Activated B cell treated with CpG ODN at 0.5 μM for 24 hours (primary cell): ENCODE results near the gene RALGAPA2. TPM values are rescaled to one million over a fixed set of nuclear protein-coding genes. Genes with fewer than 3 reads are reported as not detected.

Experiments
- ATAC-seq: fragments of 200-7000 bp; cut with Tn5 transposase; one replicate; pipeline ENCODE4 v1.10.0; 2021; ENCODE audit warnings: low read depth, mild to moderate bottlenecking, moderate library complexity
- CTCF ChIA-PET: fragments of 350-600 bp; sonication (Branson Sonifier 250); formaldehyde crosslinking; loops from one replicate; lab custom pipeline; 2021; ENCODE audit warnings: antibody characterized with exemption; lab: Charles Lee
- POLR2A ChIA-PET: fragments of 350-600 bp; sonication (Branson Sonifier 250); formaldehyde crosslinking; loops from one replicate; lab custom pipeline; 2021; ENCODE audit warnings: antibody characterized with exemption; lab: Charles Lee
- DNase-seq: peaks from one replicate; pipeline ENCODE4 v3.0.0; 2022
- H3K27ac Mint-ChIP-seq: one replicate; pipeline ENCODE4 v1.8.0; 2020; ENCODE audit warnings: mixed read lengths
- H3K27me3 Mint-ChIP-seq: one replicate; pipeline ENCODE4 v1.8.0; 2021; ENCODE audit warnings: mixed read lengths
- H3K36me3 Mint-ChIP-seq: one replicate; pipeline ENCODE4 v1.8.0; 2021; ENCODE audit warnings: low read depth, mixed read lengths
- H3K4me1 Mint-ChIP-seq: one replicate; pipeline ENCODE4 v1.8.0; 2021; ENCODE audit warnings: mixed read lengths
- H3K4me3 Mint-ChIP-seq: one replicate; pipeline ENCODE4 v1.8.0; 2020; ENCODE audit warnings: mild to moderate bottlenecking, mixed read lengths
- H3K9me3 Mint-ChIP-seq: one replicate; pipeline ENCODE4 v1.8.0; 2020; ENCODE audit warnings: mixed read lengths
- CTCF ChIP-seq: fragments of 200-600 bp; IDR thresholded peaks from one replicate; pipeline ENCODE4 v1.8.0; 2022; ENCODE audit warnings: antibody characterized with exemption, mild to moderate bottlenecking
- intact Hi-C: fragments of 100-400 bp; cut with micrococcal nuclease; formaldehyde crosslinking; loops from one replicate; pipeline ENCODE4 v1.15.1; 2024
- total RNA-seq: library from RNA; stranded (reverse); gene quantifications from 2 replicates; pipeline ENCODE4 v1.2.3, GENCODE V29; 2022

The RALGAPA2 gene
- total RNA-seq, 1 donor from 2014 or later: 19.2 TPM

GRCh38 chr20:20612251-20612650, 100.2 kb downstream of the RALGAPA2 start:
- Mint-ChIP-seq H3K27ac (no peak overlapping the region), H3K4me3 (no peak overlapping the region), H3K36me3 (peaks cover 37% of the 10 kb centered on the region), H3K4me1 (no peaks in the 10 kb centered on the region), H3K9me3 (no peaks in the 10 kb centered on the region), H3K27me3 (no peaks in the 10 kb centered on the region)
- no peak for TF ChIP-seq CTCF
- intact Hi-C loops: no loop called here
- POLR2A ChIA-PET: no interaction called here
- CTCF ChIA-PET: no interaction called here
- DNase-seq: no peak
- ATAC-seq: no peak

- ChIA-PET CTCF (interaction anchor here (1.2 kb wide), 1 partner anchor 213 kb away, joined by 3 read pairs; no protein-coding TSS in a partner anchor), POLR2A (interaction anchor here (0.6 kb wide), 1 partner anchor 284 kb away, joined by 9 read pairs; no protein-coding TSS in a partner anchor)
Measured at GRCh38 chr20:20611167-20611566, 101.3 kb downstream of the RALGAPA2 start.

GRCh38 chr20:20609522-20609921, 102.9 kb downstream of the RALGAPA2 start:
- H3K27ac Mint-ChIP-seq: no peak overlapping the region

More at GRCh38 chr20:20611167-20611566, 101.3 kb downstream of the RALGAPA2 start:
- no peak for TF ChIP-seq CTCF
- ATAC-seq (no peak), DNase-seq (no peak)
- Mint-ChIP-seq H3K36me3 (peaks cover 37% of the 10 kb centered on the region), H3K9me3 (no peaks in the 10 kb centered on the region), H3K27me3 (no peaks in the 10 kb centered on the region), H3K4me3 (no peak overlapping the region), H3K4me1 (no peaks in the 10 kb centered on the region), H3K27ac (no peak overlapping the region)
- intact Hi-C loops: no loop called here

GRCh38 chr20:20608641-20609040, 103.8 kb downstream of the RALGAPA2 start:
- Mint-ChIP-seq H3K27ac (no peak overlapping the region), H3K4me1 (peaks cover 4% of the 10 kb centered on the region), H3K27me3 (no peaks in the 10 kb centered on the region), H3K4me3 (no peak overlapping the region), H3K36me3 (peaks cover 38% of the 10 kb centered on the region), H3K9me3 (no peaks in the 10 kb centered on the region)
- POLR2A ChIA-PET: no interaction called here
- no peak for ATAC-seq
- TF ChIP-seq CTCF: no peak
- DNase-seq: no peak
- CTCF ChIA-PET: interaction anchor here (2.7 kb wide), 1 partner anchor 15 kb away, joined by 6 read pairs; no protein-coding TSS in a partner anchor
- intact Hi-C loops: no loop called here

More at GRCh38 chr20:20609522-20609921, 102.9 kb downstream of the RALGAPA2 start:
- POLR2A ChIA-PET: no interaction called here
- Mint-ChIP-seq H3K27me3 (no peaks in the 10 kb centered on the region), H3K9me3 (no peaks in the 10 kb centered on the region), H3K4me3 (no peak overlapping the region), H3K36me3 (peaks cover 38% of the 10 kb centered on the region), H3K4me1 (no peaks in the 10 kb centered on the region)
- no peak for TF ChIP-seq CTCF
- CTCF ChIA-PET: interaction anchor here (2.7 kb wide), 1 partner anchor 16 kb away, joined by 6 read pairs; no protein-coding TSS in a partner anchor
- ATAC-seq: no peak
- DNase-seq: no peak
- intact Hi-C loops: no loop called here

GRCh38 chr20:20608041-20608440, 104.4 kb downstream of the RALGAPA2 start:
- DNase-seq (no peak), ATAC-seq (no peak)
- no peak overlapping the region for H3K4me3 Mint-ChIP-seq
- ChIA-PET CTCF (interaction anchor here (2.7 kb wide), 1 partner anchor 14 kb away, joined by 6 read pairs; no protein-coding TSS in a partner anchor), POLR2A (no interaction called here)
- H3K36me3 Mint-ChIP-seq: peaks cover 36% of the 10 kb centered on the region
- intact Hi-C loops: no loop called here
- no peaks in the 10 kb centered on the region for H3K27me3 Mint-ChIP-seq
- no peak for TF ChIP-seq CTCF
- H3K9me3 Mint-ChIP-seq: no peaks in the 10 kb centered on the region
- peaks cover 7% of the 10 kb centered on the region for H3K4me1 Mint-ChIP-seq
- H3K27ac Mint-ChIP-seq: no peak overlapping the region
